Measurements from ENCODE around the gene TVP23C. TPM values are rescaled to one million over a fixed set of nuclear protein-coding genes. Genes with fewer than 3 reads are reported as not detected.

Gene TVP23C
- polyA plus RNA-seq, 1 donor from 2014 or later = 2.9 TPM

GRCh38 chr17:15468126-15468525 is 95.2 kb downstream of the TVP23C start:
- Mint-ChIP-seq H3K4me3 (no peak overlapping the region), H3K4me1 (no peaks in the 10 kb centered on the region), H3K27me3 (no peaks in the 10 kb centered on the region), H3K36me3 (peaks cover under 1% of the 10 kb centered on the region), H3K9me3 (no peaks in the 10 kb centered on the region), H3K27ac (no peak overlapping the region)

GRCh38 chr17:15467592-15467991 is 95.7 kb downstream of the TVP23C start, which contains the start of gene CDRT4:
CDRT4 (minus strand) TSS chr17:15467621; CDS start chr17:15440238, 27,383 bp downstream.
- Mint-ChIP-seq H3K9me3 (peaks cover 0 to 1% (median 1%) of the 10 kb centered on the region in 3 donors), H3K36me3 (peaks cover 6% of the 10 kb centered on the region), H3K27ac (no peak within 1 kb of the TSS), H3K4me3 (peak within 1 kb of the TSS in 1 of 4 donors; percentile 72), H3K4me1 (no peaks in the 10 kb centered on the region), H3K27me3 (no peaks in the 10 kb centered on the region)

DNA sequence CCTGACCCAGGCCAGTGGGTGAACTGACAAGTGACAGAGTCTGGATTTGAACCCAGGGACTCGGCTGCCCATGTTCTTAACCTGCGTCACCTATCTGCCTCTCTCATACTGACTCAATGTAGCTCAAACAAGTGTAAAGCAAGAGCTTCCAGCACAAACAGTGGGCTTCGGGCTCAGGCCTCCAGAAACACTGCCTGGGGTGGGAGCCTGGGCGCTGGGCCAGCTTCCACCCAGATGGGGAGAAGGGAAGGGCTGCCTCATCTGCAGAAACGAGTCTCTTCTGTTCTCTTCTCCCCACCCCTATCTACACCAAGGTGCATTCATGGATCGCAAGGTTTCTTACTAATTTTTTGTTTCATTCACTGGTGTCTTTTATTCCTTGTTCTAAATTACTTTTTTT is 97.2 kb downstream of the TVP23C start:
- H3K4me3 Mint-ChIP-seq = no peak overlapping the region
- no peaks in the 10 kb centered on the region for H3K4me1 Mint-ChIP-seq
- no peak overlapping the region for H3K27ac Mint-ChIP-seq
- peaks cover 7% of the 10 kb centered on the region for H3K36me3 Mint-ChIP-seq
- peaks cover 0 to 3% (median 3%) of the 10 kb centered on the region in 3 donors for H3K9me3 Mint-ChIP-seq
- no peaks in the 10 kb centered on the region for H3K27me3 Mint-ChIP-seq

DNA sequence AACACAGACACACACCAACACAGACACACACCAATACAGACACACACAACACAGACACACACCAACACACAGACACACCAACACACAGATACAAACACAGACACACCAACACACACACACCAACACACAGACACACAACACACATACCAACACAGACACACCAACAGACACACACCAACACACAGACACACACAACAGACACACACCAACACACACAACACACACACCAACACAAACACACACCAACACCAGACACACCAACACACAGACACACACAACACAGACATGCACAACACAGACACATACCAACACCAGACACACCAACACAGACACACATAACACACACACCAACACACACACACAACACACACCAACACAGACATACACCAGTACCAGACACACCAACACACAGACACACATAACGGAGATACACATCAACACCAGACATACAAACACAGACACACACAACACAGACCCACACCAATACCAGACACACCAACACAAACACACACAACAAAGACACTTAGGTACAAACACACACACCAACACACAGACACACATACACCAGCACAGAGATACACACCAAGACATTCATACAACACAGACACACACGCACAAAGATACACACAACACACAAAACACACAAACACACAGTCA is 98.1 kb downstream of the TVP23C start:
- no peak overlapping the region for H3K27ac Mint-ChIP-seq
- no peaks in the 10 kb centered on the region for H3K27me3 Mint-ChIP-seq
- no peak overlapping the region for H3K4me3 Mint-ChIP-seq
- peaks cover 0 to 3% (median 3%) of the 10 kb centered on the region in 3 donors for H3K9me3 Mint-ChIP-seq
- peaks cover 7% of the 10 kb centered on the region for H3K36me3 Mint-ChIP-seq
- H3K4me1 Mint-ChIP-seq = no peaks in the 10 kb centered on the region

DNA sequence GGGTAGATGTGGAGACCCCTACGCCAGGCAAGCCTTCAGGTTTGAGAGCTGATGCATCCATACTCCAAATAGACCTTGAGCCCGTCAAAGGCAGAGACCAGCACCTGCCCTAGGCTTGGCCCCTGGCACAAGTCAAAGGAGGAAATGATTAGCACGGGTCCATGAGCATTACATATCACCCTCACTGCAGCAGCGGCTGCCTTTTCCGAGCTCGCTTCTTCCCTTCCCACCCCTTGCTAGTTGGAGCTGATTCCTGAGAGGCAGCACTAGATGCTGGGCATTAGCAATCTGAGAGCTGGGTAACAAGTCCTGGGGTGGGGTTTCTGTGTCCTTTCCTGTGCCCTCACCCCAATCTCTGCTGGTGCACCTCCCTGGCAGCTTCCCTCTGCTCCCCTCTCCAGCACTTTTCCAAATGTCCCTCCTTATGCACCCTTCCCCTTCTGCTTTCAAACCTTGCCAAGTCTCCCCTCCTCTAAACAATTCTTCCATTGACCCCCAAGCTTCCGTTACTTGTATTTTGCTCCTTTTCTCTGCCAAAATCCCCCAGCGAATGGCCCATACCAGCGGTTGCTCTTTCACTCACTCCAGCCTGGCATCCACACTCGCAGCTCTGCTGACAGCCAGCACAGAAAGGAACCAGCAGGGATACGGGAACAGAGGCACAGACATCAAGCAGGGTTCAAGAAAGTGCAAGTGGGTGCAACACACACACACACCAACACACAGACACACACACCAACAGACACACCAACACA is 98.9 kb downstream of the TVP23C start:
- H3K36me3 Mint-ChIP-seq = peaks cover 10% of the 10 kb centered on the region
- peaks cover 0 to 3% (median 3%) of the 10 kb centered on the region in 3 donors for H3K9me3 Mint-ChIP-seq
- H3K4me1 Mint-ChIP-seq = no peaks in the 10 kb centered on the region
- no peak overlapping the region for H3K27ac Mint-ChIP-seq
- H3K27me3 Mint-ChIP-seq = no peaks in the 10 kb centered on the region
- no peak overlapping the region for H3K4me3 Mint-ChIP-seq

DNA sequence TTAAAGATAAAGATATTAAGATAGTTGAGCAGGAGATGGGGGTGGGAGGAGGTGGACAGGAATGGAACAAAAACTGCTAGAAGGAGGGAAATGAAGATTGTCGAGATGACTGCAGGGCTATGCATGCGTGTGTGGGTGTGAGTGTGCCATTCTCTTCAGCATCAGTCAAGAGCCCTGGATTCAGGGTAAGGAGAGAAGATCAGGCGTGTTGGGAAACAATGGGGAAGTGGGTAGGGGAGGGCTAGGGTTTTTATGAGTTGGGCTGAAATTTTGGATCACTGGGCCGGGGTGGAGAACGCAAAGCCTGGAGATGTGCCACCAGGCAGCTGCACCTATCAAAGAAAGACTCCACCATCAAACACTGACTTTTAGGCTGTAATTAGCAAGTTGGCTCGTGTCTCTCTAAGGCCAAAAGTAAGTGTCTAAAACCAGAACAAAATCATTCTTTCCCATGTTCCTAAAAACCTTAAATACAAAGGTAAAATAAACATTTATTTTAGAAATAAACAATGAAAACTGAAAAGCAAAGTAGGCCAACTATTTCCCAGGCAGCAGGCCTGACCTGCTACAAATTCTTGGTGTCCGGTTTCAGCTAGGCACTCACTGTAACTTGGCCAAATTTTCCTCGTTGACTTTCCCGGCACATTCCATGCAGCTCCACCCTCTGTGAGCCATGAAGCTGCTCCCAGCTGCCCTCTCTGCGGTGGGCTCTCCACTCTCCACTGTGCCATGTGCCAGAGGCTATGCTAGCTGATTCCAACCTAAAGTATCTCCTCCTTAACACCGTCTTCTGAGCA is 100.1 kb downstream of the TVP23C start:
- H3K27ac Mint-ChIP-seq = peak overlapping the region in 1 of 3 donors; percentile 42
- peaks cover 0 to 3% (median 3%) of the 10 kb centered on the region in 3 donors for H3K9me3 Mint-ChIP-seq
- H3K4me3 Mint-ChIP-seq = no peak overlapping the region
- H3K36me3 Mint-ChIP-seq = peaks cover 10% of the 10 kb centered on the region
- no peaks in the 10 kb centered on the region for H3K4me1 Mint-ChIP-seq
- no peaks in the 10 kb centered on the region for H3K27me3 Mint-ChIP-seq

GRCh38 chr17:15457723-15458094 is 105.6 kb downstream of the TVP23C start:
- Mint-ChIP-seq H3K27me3 (no peaks in the 10 kb centered on the region), H3K4me1 (no peaks in the 10 kb centered on the region), H3K9me3 (peaks cover 0 to 13% (median 6%) of the 10 kb centered on the region in 3 donors), H3K27ac (no peak overlapping the region), H3K36me3 (peaks cover 15% of the 10 kb centered on the region), H3K4me3 (no peak overlapping the region)

- Mint-ChIP-seq H3K4me1 (no peaks in the 10 kb centered on the region), H3K9me3 (peaks cover 0 to 10% (median 3%) of the 10 kb centered on the region in 3 donors), H3K27me3 (no peaks in the 10 kb centered on the region), H3K27ac (no peak overlapping the region), H3K36me3 (peaks cover 13% of the 10 kb centered on the region), H3K4me3 (no peak overlapping the region)
Observed at GRCh38 chr17:15456972-15457722, 106.1 kb downstream of the TVP23C start.

DNA sequence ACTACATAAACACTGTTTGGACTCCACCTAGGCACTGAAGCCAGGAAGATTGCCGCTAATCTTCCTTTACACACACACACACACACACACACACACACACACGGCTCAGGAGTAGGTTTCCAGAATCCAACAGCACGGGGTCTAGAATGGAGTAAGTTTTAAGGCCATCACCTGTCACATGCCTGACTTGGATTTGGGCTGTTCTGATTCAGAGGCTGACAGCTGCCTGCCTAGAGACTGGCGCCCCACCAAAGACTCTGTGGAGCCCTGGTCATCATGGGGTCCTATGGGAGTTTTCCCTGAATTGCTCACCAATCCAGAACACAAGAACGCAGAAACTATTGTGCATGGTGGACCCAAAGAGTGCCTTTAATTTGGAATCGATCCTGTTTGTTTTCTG is 106.8 kb downstream of the TVP23C start:
- Mint-ChIP-seq H3K4me1 (no peaks in the 10 kb centered on the region), H3K4me3 (no peak overlapping the region), H3K9me3 (peaks cover 0 to 10% (median 3%) of the 10 kb centered on the region in 3 donors), H3K27ac (no peak overlapping the region), H3K27me3 (no peaks in the 10 kb centered on the region), H3K36me3 (peaks cover 13% of the 10 kb centered on the region)

- Mint-ChIP-seq H3K27ac (no peak overlapping the region), H3K9me3 (peaks cover 0 to 10% (median 3%) of the 10 kb centered on the region in 3 donors), H3K27me3 (no peaks in the 10 kb centered on the region), H3K36me3 (peaks cover 10% of the 10 kb centered on the region), H3K4me1 (no peaks in the 10 kb centered on the region), H3K4me3 (no peak overlapping the region)
Observed at GRCh38 chr17:15454346-15454745, 108.9 kb downstream of the TVP23C start.

- H3K4me3 Mint-ChIP-seq = no peak overlapping the region
Observed at GRCh38 chr17:15453782-15454181, 109.5 kb downstream of the TVP23C start.

DNA sequence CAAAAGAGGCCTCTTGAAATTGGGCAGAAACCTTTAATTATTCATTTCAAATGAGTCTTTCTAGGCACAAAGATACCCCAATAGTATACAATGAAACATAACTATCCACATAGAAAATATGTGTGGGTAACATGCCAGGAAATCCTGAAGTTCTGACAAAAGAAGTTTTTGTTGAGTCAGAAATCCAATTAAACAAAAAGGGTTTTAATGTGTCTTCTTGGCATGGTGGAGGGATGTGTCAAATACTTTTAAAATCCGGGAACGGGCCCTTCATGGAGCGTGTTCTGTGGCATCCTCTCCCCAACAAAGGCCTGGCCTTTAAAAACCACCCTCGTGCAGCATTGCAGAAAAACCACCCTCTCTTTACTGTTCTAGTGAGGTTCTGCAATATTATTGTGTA is 110.0 kb downstream of the TVP23C start:
- Mint-ChIP-seq H3K36me3 (peaks cover 10% of the 10 kb centered on the region), H3K9me3 (peaks cover 0 to 10% (median 3%) of the 10 kb centered on the region in 3 donors), H3K27ac (no peak overlapping the region), H3K4me1 (no peaks in the 10 kb centered on the region), H3K27me3 (no peaks in the 10 kb centered on the region), H3K4me3 (no peak overlapping the region)

More at GRCh38 chr17:15453782-15454181, 109.5 kb downstream of the TVP23C start:
- H3K27me3 Mint-ChIP-seq = no peaks in the 10 kb centered on the region
- no peaks in the 10 kb centered on the region for H3K4me1 Mint-ChIP-seq
- peaks cover 10% of the 10 kb centered on the region for H3K36me3 Mint-ChIP-seq
- H3K9me3 Mint-ChIP-seq = peaks cover 0 to 10% (median 3%) of the 10 kb centered on the region in 3 donors
- no peak overlapping the region for H3K27ac Mint-ChIP-seq

- no peak overlapping the region for H3K27ac Mint-ChIP-seq
- no peaks in the 10 kb centered on the region for H3K27me3 Mint-ChIP-seq
- H3K4me1 Mint-ChIP-seq = no peaks in the 10 kb centered on the region
- H3K9me3 Mint-ChIP-seq = peaks cover 0 to 10% (median 3%) of the 10 kb centered on the region in 3 donors
- peaks cover 10% of the 10 kb centered on the region for H3K36me3 Mint-ChIP-seq
- H3K4me3 Mint-ChIP-seq = no peak overlapping the region
Observed at GRCh38 chr17:15452746-15453145, 110.5 kb downstream of the TVP23C start.

All from IgD-negative memory B cell (primary cell).